Measurements from ENCODE around the gene MED31.

Gene MED31

DNA sequence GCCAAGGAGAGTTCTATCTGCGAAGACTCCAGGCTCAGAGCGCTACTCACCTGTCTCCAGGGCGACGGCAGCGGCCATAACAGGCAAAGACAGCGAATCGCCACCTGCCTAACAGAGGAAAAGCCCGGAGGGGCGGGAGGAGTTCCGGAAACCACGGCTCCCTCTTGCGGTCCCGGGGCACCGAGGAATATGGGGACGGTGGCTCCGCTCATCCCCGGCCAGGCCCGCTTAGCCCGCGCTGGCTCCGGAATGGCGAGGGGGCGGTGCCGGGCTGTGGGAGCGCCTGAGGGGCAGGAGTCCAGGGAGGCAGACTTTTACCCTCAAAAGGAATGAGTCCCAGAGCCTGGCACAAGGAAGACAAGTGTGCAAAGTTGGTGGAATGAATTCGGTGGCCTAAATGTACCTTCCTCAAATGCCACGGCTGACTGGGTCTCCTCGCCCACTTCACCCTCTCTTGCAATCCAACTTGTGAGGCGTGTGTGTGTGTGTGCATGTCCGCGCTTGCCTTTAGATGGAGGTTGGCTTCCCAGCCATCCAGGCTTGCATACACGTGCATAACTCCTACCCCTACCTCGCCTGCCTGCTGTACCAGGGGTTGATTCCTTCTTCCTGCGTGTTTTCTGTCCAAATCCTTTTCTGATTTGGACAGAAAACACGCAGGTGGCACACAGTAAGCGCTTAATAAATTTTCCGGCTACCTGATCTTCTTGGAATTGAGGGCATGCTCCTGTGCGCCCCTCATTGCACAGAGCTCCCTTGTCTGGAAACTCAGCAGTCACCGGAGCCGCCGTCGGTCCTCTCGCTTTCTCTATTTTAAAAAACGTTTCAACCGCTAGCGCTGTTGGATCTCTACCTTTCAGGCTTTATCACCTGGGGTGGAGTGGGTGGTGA is 3.7 kb upstream of the MED31 start:
- TF ChIP-seq POLR2A (IDR thresholded peaks at IDR 0.05; ENCODE audit: extremely low read depth, insufficient read length) (no peak), MYC (IDR thresholded peaks at IDR 0.05; ENCODE audit: low read depth, low read length) (no peak)
- TF ChIP-seq, protein P1, sequence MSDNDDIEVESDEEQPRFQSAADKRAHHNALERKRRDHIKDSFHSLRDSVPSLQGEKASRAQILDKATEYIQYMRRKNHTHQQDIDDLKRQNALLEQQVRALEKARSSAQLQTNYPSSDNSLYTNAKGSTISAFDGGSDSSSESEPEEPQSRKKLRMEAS (IDR thresholded peaks at IDR 0.05; ENCODE audit: low read depth, low read length), result no peak
- TF ChIP-seq, protein P2, sequence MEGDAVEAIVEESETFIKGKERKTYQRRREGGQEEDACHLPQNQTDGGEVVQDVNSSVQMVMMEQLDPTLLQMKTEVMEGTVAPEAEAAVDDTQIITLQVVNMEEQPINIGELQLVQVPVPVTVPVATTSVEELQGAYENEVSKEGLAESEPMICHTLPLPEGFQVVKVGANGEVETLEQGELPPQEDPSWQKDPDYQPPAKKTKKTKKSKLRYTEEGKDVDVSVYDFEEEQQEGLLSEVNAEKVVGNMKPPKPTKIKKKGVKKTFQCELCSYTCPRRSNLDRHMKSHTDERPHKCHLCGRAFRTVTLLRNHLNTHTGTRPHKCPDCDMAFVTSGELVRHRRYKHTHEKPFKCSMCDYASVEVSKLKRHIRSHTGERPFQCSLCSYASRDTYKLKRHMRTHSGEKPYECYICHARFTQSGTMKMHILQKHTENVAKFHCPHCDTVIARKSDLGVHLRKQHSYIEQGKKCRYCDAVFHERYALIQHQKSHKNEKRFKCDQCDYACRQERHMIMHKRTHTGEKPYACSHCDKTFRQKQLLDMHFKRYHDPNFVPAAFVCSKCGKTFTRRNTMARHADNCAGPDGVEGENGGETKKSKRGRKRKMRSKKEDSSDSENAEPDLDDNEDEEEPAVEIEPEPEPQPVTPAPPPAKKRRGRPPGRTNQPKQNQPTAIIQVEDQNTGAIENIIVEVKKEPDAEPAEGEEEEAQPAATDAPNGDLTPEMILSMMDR (IDR thresholded peaks at IDR 0.05; ENCODE audit: low read depth, low read length), result no peak
- peak; percentile 26 for DNase-seq (ENCODE audit: low read depth)
- no peak overlapping the region for H3K4me3 ChIP-seq (ENCODE audit: low read depth, low read length)

DNA sequence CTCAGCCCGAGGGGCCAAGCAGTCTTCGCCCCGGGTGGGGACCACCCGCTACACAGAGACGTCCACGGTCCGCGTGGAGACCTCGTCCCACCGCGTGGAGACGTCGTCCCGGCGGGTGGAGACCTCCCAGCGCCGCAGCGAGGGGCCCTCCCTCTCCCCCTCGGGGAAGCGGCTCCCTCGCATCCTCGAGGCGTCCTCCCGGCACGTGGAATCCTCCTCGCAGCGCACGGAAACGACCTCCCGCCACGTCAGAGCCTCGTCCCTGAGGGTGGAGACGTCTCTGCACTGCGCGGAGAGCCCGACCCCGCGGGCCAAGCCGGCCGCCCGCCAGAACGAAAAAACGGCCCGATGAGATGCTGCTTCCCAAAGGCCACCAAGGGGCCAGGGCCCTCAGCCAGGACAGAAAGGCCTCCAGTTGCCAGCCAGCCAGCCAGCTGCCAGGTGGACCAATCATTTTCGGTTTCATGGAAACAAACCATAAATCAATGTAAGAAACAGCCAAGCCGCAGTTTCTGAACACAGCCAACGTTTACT is 581 bp upstream of the MED31 start:
- DNase-seq (ENCODE audit: low read depth), result no peak
- TF ChIP-seq POLR2A (IDR thresholded peaks at IDR 0.05; ENCODE audit: extremely low read depth, insufficient read length) (no peak), MYC (IDR thresholded peaks at IDR 0.05; ENCODE audit: low read depth, low read length) (no peak)
- TF ChIP-seq, protein P2 (IDR thresholded peaks at IDR 0.05; ENCODE audit: low read depth, low read length), result no peak
- TF ChIP-seq, protein P1 (IDR thresholded peaks at IDR 0.05; ENCODE audit: low read depth, low read length), result no peak
- H3K4me3 ChIP-seq (ENCODE audit: low read depth, low read length), result peak overlapping the region; percentile 44

DNA sequence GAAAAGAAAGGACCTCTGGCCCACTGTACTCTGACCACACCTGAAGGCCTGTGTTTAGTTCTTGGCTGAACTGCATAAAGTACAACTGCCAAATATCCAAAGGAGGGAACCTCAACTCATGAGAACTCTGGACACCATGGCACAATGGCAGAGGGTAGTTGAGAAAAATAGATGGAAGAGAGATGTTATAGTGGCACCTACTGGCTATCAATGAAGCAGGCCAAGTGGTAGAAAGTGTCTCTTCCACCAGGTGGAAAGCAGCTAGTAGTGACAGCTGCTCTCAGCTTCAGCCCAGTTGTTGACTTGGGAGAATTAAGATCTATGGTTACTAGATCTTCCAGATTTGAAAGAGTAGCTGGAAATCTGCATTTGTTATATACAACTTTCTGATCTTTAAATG is 3.2 kb downstream of the MED31 start:
- TF ChIP-seq POLR2A (IDR thresholded peaks at IDR 0.05; ENCODE audit: extremely low read depth, insufficient read length), result no peak
- TF ChIP-seq MYC (IDR thresholded peaks at IDR 0.05; ENCODE audit: low read depth, low read length), result no peak
- TF ChIP-seq, protein P2 (IDR thresholded peaks at IDR 0.05; ENCODE audit: low read depth, low read length), result peak; percentile 22
- peak; percentile 42 for DNase-seq (ENCODE audit: low read depth)
- no peak overlapping the region for H3K4me3 ChIP-seq (ENCODE audit: low read depth, low read length)

DNA sequence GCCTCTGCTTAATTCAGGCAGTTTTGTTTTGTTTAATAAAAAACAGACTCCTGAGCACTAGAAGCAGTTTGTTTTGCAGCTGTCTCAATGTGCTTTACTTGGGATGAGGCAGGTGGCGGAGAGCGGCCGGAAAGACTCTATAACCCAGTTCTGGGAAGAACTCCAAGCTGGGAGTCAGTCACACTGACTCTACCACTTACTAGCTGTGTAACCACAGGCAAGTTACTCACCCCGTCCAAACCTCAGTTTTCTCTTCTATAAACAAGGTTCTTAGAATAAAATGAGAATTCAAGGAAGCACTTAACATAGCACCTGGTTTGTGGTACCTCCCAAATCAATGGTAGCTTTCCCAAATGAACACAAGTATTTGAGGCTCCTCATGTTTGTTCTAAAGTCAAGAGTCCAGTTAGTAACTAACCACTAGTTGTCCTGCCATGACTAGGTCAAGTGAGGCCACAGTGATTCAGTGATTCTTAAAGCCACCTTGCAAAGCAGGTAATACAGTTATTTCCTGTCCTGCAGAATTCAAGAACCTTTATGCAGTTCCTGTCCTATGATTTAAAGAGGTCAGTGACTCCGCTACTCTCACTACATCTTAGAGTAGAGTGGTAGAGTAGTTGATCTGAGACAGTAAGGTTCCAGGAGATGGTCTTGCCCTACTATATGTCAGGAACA is 7.8 kb downstream of the MED31 start:
- no peak for DNase-seq (ENCODE audit: low read depth)
- TF ChIP-seq MYC (IDR thresholded peaks at IDR 0.05; ENCODE audit: low read depth, low read length), result no peak
- TF ChIP-seq, protein P1 (IDR thresholded peaks at IDR 0.05; ENCODE audit: low read depth, low read length), result no peak
- TF ChIP-seq, protein P2 (IDR thresholded peaks at IDR 0.05; ENCODE audit: low read depth, low read length), result no peak
- no peak for TF ChIP-seq POLR2A (IDR thresholded peaks at IDR 0.05; ENCODE audit: extremely low read depth, insufficient read length)
- H3K4me3 ChIP-seq (ENCODE audit: low read depth, low read length), result no peak overlapping the region

DNA sequence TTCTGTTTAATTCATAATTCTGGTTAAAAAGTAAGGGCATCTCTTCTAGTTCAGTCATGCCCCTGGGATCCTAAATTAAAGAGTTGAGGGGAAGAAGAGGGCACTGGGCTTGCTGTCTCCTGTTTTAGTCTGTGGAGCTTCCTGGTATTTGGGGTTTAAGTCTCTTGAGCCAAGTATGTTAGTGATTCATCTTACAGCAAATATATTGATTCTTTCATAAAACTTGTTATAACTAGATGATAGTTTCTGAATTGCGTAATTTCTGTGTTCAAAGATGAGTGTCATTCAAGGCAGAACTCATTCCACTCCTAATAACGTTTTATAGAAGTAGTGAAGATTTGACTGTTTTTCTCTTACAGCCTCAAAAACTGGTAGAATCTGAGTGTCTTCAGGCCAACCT is 8.8 kb downstream of the MED31 start:
- H3K4me3 ChIP-seq (ENCODE audit: low read depth, low read length), result peak overlapping the region; percentile 90
- TF ChIP-seq, protein P1 (IDR thresholded peaks at IDR 0.05; ENCODE audit: low read depth, low read length), result no peak
- TF ChIP-seq, protein P2 (IDR thresholded peaks at IDR 0.05; ENCODE audit: low read depth, low read length), result no peak
- TF ChIP-seq POLR2A (IDR thresholded peaks at IDR 0.05; ENCODE audit: extremely low read depth, insufficient read length), result no peak
- no peak for TF ChIP-seq MYC (IDR thresholded peaks at IDR 0.05; ENCODE audit: low read depth, low read length)
- DNase-seq (ENCODE audit: low read depth), result no peak
